Superior temporal gyrus (tissue), 1 donor: Measurements from ENCODE around the gene EPB41L4B.
"Not testable (repeated sequence)": the region's sequence is repeated elsewhere in the genome, so short reads cannot be mapped to it uniquely, and the experiment has no call there.

Experiments used
- DNase-seq: peaks from one replicate; pipeline ENCODE4 v3.0.0-alpha.2; 2016; ENCODE audit errors: extremely low spot score

EPB41L4B gene

DNA sequence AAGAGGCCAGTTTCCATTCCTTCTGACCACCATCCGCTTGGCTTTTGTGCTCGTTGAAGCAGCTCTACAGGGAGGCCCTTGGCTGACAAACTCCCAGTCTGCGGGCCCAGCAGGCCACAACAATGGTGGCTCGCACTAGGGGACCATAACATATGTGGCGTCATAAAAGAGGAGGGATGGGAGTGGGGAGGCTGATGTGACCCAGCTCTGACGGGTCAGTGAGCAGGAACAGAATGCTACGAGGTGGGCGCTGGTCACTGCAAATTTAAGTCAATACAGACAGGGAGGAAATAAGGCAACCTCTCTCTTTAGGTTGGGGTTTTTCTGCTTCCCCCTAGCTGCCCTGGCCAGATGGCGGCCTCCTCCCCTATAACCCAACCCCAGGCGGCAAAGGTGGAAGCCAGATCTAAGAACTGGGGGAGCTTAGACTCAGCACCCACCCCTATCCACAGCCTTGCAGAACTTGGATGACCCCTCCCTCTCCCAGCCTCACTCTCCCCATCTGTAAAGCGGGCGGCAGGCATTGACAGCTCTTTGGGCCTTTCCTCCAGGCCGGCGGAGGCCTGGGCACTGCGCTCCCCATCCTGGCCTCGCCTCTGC lies 154.6 kb downstream of the EPB41L4B start:
- no peak for DNase-seq

DNA sequence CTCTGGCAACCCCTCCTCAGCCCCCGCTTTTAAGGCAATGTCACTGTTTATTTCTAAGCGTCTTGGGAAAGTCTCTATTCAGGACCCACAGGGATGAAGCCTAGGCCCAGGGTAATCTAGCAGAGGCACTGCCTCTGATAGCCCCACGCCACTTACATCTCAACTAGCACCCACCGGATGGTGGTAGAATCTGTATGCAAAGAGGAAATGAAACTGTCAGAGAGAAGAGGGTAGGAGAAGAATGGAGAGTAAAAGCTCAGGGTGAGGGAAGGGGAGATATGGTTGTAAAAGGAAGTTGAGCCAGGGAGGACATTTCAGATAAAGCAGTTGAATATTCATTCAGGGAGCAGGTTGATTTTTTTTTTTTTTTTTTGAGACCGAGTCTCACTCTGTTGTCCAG lies 156.8 kb downstream of the EPB41L4B start:
- no peak for DNase-seq

DNA sequence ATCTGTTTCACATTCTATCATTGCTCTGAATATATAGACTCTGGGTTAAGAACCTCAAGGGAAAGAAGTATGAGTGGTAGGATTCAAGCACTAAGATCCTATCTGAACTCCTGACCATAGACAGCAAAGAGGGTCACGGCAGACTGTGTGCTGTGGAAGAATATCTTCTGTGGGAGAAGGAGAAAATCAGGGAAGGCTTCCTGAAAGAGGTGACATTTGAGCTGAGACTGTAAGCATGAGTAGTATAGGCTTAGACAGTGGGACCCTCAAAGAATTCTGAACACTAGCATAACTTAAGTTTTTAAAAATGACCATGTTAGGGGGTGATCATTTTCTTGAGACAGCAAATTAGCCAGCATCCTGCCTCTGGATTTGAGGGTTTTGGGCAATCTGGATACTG lies 157.7 kb downstream of the EPB41L4B start:
- no peak for DNase-seq

DNA sequence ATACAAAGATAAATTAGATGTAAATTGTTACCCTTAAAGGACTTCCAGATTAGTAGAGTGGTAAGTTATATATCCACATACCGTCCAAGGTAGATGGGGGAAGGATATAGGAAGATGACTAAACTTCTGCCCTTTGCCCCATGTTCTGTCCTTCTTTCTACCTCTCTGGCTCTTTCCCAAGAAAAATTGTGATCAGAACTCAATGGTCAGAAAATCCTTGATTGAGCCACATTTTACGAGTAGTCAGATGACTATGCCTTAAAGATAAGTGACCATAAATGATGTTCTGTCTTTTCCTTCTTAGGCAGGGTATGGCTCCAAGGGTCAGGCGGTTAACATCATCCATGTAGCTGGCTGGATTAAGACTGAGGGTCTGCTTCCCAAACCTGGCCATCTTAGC lies 158.2 kb downstream of the EPB41L4B start:
- DNase-seq, result no peak

DNA sequence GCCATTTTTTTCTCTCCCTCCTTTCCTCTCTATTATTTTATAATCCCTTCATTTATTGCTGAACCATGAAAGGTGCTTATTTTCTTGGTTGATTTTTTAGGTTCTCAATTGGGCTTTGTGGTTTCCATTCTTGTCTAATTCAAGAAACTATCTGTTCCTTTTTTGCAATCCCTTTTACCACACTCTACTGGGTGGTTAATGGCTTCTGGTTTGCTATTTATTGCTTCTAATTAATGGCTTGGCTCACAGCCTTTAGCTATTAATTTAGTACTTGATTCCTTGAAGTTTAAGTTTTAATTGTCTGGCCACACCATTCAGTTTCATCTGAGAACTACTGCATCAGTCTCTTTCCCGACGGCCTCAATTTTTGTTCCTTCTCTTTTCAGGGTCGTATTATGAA lies 159.4 kb downstream of the EPB41L4B start:
- no peak for DNase-seq

DNA sequence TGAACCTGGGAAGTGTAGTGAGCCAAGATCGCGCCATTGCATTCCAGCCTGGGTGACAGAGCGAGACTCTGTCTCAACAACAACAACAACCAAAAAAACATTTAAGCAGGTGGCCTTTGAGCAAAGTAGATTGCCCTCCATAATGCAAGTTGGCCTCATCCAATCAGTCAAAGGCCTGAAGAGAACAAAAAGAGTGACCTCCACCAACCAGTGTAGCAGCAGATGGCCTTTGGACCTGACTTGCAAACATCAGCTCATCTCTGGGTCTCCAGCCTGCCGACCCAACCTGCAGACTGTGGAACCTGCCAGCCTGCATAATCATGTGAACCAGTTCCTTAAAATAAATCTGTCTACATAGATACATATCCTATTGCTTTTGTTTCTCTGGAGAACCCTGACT lies 161.3 kb downstream of the EPB41L4B start:
- no peak for DNase-seq

DNA sequence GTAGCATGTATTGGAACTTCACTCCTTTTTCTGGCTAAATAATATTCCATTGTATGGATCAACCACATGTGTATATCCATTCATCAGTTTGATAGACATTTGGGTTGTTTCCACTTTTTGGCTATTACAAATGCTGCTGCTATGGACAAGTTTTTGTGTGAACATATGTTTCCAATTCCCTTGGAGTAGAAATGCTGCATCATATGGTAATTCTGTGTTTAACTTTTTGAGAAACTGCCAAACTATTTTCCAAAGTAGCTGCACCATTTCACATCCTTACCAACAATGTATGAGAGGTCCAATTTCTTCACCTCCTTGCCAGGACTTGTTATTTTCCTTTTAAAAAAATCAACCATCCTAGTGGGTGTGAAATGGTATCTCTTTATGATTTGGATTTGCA lies 162.2 kb downstream of the EPB41L4B start:
- no peak for DNase-seq

DNA sequence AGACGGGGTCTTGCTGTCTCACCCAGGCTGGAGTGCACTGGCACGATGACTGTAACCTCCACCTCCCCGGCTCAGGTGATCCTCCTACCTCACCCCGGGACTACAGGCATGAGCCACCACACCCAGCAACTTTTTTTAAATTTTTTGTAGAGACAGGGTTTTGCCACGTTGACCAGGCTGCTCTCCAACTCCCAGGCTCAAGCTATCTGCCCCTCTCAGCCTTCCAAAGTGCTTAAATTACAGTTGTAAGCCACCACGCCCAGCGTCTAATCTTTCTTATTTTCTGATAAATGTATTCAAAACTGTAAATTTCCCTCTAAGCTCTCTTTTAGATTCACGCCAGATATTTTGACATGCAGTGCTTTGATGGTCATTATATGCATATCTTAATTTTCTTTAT lies 164.2 kb downstream of the EPB41L4B start:
- DNase-seq, result no peak

DNA sequence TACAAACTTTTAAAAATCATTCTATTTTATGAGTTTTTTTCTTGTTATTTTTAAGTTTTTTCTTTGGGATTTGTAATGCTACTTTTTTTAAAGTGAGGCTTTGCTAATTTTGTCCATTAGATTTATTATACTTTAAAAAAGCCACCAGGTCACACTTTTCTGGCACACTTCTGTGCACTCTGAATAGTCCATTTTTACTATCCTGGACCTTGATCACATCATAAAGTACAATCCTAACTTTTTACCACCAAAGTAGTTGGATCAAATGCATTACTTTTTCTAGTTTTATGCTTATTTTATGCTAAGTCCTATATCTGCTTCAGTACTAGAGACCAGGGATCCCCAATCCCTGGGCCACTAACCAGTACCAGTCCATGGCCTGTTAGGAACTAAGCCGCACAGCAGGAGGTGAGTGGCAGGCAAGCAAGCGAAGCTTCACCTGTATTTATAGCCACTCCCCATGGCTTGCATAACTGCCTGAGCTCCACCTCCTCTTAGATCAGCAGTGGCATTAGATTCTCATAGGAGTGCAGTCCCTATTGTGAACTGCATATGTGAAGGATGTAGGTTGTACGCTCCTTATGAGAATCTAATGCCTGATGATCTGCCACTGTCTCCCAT lies 169.8 kb downstream of the EPB41L4B start:
- no peak for DNase-seq

DNA sequence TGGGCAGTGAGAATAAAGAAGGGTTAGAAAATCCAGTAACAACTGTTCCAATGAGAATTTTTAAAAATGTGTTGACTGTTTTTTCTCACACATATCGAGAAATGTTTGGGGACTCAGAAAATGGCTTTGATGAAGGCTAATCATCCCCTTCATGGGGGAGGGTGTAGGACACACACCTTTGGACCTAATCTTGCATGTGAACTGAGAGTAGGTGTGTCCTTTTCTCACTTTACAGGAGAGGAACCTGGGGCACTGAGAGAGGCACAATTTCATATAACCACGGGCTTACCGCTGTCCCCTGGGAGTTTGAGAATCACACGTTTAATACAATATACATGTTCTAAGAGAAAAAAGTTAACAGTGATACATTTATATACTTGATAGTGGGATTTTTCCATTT lies 171.1 kb downstream of the EPB41L4B start:
- DNase-seq, result no peak

DNA sequence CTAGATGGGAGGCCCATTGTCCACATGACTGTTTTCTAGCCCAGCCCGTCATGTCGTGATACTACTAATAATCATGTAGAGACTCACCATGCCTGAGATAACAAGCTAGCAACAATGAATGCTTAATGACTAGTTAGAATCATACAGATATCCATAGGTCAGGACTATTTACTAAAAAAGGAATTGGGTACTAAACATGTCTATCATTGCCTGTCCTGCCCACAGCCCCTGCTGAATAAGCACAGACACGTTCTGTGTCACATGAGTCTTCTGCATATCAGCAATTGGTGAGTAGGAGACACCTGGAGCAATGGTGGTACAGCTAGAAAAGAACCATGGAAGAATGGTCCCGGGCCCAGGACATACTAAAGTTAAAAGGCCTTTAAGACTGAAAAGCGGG lies 171.8 kb downstream of the EPB41L4B start:
- DNase-seq, result no peak

DNA sequence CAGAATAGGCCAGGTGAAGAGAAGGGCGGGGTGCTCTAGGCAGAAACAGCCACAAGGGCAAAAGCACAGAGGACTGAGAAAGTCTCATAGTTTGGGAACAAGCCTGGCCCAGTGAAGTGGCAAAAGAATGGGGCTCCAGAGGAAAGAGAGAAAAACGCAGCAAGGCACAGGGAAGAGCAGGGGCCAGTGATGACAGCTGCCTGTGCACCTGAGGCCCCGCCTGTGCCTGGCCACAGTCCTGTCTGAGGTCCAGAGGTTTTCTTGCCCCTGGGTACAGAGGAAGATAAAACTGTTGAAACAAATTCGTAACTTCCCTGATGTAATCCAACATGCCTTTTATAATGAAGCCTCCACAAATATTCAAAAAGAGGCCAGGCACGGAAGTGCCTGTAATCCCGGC lies 175.8 kb downstream of the EPB41L4B start:
- no peak for DNase-seq

DNA sequence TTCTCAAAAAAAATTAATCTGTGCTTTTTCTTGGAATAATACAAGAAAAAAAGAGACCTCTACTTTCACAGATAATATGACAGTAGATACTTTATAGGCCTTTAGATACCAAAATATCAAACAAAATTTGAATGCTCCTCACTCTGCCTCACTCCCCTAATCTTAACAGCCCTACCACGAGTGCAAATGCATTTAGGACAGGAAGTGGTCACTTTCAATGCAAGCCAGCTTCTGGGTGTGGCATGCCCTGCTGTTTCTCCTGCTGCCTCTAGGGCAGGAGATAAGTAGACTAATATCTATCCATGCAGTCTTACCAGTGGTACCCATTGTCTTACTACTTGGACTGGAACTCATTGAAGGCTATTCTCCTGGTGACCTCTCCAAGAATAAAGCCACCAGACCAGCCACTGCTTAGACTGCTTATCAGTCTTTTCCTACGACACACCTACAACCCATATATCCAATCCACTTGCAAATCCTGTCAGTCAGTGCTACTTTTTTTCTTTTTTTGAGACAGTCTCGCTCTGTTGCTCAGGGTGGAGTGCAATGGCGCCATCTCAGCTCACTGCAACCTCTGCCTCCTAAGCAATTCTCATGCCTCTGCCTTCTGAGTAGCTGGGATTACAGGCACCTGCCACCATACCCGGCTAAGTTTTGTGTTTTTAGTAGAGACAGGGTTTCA lies 176.8 kb downstream of the EPB41L4B start:
- no peak for DNase-seq

DNA sequence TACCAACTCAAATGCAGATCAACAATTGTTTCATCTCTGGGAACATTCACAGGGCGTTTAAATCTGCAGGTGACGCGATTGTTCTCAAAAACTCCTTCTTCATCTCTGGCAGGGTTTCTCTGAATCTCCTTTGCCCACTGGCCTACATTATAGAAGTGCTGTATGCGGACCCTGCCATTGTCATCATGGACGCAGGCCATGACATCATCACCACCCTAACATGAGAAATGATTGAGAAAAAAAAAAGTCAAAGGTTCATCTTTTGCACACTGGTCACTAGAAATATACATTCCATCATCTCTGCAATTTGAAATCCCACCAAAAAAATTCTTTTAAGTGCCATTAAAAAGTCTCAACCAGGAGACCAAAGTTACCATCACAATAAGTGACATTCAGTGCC lies 179.5 kb downstream of the EPB41L4B start:
- no peak for DNase-seq

DNA sequence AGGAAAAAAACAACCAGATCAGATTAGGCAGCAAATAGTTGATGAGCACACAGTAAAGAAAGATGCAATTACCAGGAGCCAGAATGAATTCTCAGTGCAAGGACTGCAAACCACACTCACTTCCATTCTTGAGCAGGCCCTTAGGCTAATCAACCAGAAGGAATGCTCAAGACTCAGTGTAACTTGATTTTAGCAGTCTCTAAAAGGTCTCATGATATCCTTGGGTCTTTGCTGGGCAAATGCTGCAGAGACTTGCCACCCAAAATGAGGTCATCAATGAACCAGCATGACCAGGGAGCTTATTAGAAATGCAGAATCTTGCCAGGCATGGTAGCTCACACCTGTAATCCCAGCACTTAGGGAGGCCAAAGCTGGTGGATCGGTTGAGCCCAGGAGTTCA lies 181.0 kb downstream of the EPB41L4B start:
- no peak for DNase-seq

DNA sequence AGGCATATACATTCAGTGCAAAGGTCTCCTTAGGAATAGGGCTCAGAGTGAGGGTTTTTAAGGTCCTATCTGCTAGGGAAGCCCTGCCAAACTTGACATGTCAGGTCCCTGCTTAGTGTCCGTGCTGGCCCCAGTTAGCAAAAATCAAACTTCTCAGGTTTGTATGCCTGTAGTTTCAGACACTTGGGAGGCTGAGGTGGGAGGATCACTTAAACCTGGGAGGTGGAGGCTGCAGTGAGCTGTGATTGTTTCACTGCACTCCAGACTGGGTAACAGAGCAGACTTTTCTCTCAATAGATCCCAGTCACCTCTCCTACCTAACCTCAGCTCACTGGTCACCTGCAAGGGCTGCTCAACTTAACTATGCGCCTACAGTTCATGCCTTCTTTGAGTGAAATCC lies 182.4 kb downstream of the EPB41L4B start:
- DNase-seq, result no peak

DNA sequence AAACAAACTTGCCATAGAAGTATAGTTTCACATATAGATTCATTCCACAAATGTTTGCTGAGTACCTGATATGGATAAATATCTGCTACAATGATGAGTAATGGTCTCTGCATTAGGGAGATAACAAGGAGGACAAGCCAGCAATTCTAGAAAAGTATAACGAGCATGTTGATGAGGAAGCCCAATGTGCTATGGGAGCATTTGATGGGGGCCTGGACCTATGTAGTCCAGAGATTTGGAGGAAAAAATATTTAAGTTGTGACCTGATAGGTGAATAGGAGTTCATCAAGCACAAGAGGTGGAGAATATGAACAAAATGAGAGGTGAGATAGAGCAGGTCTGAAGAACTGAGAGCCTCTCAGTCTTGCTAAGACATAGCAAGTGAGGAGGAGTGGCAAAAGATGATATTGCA lies 186.7 kb downstream of the EPB41L4B start:
- DNase-seq, result no peak

DNA sequence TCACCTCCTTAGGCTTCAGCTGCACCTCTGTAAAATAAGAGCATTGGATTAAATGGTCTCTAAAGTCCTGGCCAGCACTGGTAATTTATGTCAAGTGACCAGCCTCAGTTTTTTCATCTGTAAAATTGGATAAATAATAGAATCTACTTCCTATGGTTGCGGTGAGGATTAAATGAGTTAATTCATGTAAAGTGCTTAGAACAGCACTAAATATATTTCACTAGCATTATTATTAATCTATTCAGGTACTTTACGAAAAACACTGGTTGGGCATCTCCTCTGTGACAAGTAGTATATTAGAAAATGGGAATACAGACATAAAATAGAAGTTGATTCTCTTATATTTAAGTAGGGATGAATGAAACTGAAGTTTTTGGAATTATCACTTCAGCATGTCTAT lies 187.3 kb downstream of the EPB41L4B start:
- no peak for DNase-seq

DNA sequence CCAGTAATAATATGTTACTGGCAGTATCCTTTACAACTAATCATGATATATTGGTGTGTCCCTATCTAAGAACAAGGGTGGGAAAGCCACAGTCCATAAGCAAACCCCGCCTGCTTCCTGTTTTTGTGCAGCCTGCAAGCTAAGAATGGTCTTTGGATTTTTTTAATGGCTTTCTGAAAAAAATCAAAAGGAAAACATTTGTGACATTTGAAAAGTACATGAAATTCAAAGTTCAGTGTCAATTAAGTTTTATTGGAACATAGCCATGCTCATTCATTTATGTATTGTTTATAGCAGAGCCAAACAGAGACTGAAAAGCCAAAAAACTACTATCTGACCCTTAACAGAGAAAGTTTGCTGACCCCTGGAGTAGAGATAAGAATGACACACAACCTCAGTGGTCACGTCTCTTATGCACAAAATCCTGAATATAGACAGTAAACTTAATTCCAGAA lies 188.3 kb downstream of the EPB41L4B start:
- no peak for DNase-seq

DNA sequence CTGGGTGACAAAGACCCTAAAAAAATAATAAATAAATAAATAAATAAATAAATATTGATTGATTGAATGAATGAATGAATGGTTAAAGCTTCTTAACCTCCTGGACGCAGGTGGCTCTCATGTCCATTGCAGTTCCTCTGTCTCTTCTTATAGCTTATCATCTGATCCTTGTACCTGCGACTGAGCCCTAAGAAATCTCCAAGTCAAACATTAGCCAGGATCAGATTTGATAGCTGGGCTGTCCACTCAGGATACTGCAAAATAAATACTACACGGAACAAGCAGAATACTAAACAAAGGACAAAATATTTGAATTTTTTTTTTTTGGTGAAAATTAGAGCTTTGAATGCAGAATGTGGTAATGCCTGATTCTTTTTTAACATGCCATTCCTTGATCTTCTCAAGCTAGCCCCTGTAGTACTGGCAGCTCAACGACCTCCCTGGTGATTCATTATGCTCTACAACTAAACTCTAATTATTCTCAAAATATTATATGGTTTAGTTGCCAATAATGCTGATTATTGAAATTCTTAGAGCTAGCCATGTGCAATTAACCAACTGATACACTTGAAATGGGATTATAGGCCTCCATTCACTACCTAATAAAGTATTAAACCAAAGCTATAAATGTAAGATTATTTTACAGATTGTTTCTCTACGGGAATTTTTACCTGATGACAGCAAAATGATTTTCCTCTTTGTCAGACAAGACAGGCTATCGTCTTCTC lies 191.2 kb downstream of the EPB41L4B start:
- DNase-seq, result no peak

DNA sequence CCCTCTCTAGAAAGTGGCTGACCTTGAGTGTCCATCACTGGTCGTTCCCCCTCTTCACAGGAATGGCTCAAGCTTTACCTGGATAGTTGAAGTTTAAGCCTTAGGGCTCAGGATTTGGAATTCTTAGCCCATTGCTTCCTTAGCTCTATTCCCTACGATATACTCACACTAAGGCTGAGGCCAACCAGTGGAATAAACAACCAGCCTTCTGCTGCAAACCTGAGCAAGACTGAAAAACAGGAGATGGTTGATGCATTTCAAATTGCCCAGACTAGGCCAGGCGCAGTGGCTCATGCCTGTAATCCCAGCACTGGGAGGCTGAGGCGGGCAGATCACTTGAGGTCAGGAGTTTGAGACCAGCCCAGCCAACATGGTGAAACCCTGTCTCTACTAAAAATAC lies 194.2 kb downstream of the EPB41L4B start:
- DNase-seq, result not testable (repeated sequence)

DNA sequence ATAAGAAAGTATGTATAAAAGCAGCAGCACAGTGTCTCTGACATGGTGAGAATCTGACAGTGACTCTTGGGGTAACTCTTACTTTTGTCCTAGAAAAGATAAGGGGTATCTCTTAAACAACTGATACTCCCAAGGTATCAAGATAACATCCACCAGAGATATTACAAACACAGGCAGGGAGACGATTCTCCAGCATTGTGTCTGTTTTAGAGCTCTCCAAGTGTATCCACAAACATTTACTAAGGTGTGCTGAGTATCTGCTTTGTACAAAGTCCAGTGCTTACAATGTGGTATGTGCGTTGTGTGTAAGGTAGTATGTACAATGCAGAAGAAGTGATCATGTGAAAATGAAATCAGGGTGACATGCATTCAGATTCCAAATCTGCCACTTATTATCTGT lies 196.7 kb downstream of the EPB41L4B start:
- no peak for DNase-seq
